ENCODE measurements around the gene IRF6. TPM values are rescaled to one million over a fixed set of nuclear protein-coding genes. Genes with fewer than 3 reads are reported as not detected.

IRF6 gene
- total RNA-seq, 1 donor = 0.94 TPM

DNA sequence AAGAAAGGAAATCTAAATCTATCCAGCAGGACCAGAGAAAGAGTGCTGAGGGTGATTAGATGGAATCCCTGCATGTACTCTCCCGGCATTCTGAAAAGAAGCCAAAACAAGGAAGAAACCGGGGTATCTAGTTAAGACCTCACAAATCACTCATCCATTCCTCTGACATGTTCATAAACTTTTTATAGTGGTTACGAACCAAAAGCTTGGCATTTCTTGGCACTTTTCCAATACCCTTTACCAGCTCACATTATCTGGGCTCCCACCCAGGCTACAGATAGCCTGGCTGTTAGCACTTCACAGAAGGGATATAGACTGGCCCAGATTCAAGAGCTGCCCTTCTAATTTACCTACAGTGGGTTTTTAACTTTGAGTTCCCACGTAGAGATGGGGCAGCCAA is 19.8 kb downstream of the IRF6 start:
- Histone ChIP-seq H3K4me1 (ENCODE audit: insufficient read depth, low read length) (peaks cover 20% of the 10 kb centered on the region), H3K4me3 (ENCODE audit: low read length) (no peak overlapping the region), H3K9me3 (ENCODE audit: low read depth, low read length) (no peaks in the 10 kb centered on the region), H3K27me3 (ENCODE audit: insufficient read depth, low read length) (no peaks in the 10 kb centered on the region)

DNA sequence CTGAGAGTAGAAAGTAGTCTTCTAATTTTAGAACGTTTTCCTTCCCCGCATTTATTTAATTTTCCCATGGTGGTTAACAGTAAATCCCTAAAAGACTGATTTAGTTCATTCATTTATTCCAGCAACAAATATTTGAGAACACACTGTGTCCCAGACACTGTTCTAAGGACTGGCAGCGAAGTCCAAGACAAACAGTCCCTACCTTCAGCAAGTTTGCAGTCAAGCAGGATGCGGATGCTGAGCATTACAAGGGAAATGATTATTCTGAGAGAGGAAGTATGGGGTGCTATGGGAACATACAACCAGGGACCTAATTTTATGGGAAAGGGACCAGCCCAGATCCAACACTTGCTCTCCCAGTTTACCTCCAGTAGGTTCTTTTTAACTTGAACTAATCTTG is 20.4 kb downstream of the IRF6 start:
- H3K27me3 ChIP-seq (ENCODE audit: insufficient read depth, low read length) = no peaks in the 10 kb centered on the region
- H3K4me1 ChIP-seq (ENCODE audit: insufficient read depth, low read length) = peaks cover 20% of the 10 kb centered on the region
- H3K9me3 ChIP-seq (ENCODE audit: low read depth, low read length) = no peaks in the 10 kb centered on the region
- H3K4me3 ChIP-seq (ENCODE audit: low read length) = no peak overlapping the region

DNA sequence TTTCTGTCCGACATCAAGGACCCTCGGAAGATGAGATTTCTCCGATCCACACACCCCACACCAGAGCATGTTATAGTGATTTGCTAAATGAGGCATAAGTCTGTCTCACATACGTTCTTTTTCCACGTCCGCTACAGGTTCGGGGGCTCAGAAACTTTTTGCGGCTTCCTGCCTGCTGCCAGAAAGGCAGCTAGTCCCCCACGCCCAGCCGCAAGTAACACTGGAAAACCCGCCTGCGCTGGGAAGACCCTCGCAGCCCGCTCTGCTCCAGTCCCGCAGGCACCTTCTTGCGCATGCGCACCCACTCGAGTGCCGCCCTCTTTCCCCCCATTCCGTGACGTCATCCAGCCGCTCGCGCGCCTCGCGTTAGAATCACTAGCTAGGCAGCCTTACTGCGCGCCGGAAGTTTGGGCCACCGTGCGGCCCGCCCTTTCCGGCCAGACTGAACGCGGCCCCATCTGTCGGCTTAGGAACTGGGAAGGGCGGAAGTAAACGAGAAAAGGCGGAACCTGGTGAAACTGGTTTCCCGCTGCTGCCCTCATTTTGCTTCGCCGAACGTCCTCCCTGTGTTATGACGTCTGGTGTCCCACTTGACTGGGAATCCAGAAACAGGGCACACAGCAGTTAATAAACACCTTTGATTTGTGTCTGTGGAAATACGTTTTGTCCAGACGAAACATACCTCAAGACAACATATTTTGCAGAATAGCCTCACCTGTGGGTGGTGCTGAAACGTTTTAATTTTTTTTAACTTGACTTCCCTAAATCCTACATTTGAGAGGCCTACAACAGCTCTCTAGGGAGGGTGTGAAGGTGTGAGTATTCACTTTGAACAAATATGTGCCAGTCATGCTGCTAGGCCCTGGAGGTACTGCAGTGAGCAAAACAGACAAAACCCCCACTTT is 21.4 kb downstream of the IRF6 start, which contains the start of gene C1orf74:
TSS of gene C1orf74 (minus strand) at position 295 of the 905 bp plus-strand sequence. CDS start 925 bp downstream, outside the sequence.
- H3K9me3 ChIP-seq (ENCODE audit: low read depth, low read length) = no peaks in the 10 kb centered on the region
- peaks cover 20% of the 10 kb centered on the region for H3K4me1 ChIP-seq (ENCODE audit: insufficient read depth, low read length)
- H3K4me3 ChIP-seq (ENCODE audit: low read length) = peak within 1 kb of the TSS; percentile 68
- no peaks in the 10 kb centered on the region for H3K27me3 ChIP-seq (ENCODE audit: insufficient read depth, low read length)

DNA sequence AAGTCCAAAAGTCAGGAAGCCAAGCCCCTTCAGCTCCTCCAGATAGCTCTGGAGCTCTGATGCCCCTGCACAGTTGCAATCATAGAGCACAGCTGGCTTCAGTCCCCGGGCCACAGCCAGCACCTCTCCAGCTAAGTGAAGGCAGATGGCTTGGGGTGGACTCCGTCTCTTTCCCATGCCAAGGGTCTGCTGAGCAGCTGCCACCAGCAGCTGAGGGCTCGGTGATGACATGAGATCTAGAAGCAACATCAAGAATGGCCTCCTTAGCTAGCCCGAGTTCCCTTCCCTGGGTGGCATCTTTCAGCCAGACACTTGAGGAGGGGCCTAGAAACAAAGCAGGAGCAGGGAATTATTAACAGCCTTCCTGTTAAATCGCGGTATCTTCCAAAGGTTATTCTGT is 22.6 kb downstream of the IRF6 start:
- no peak overlapping the region for H3K4me3 ChIP-seq (ENCODE audit: low read length)
- H3K9me3 ChIP-seq (ENCODE audit: low read depth, low read length) = no peaks in the 10 kb centered on the region
- H3K4me1 ChIP-seq (ENCODE audit: insufficient read depth, low read length) = peaks cover 20% of the 10 kb centered on the region
- no peaks in the 10 kb centered on the region for H3K27me3 ChIP-seq (ENCODE audit: insufficient read depth, low read length)

DNA sequence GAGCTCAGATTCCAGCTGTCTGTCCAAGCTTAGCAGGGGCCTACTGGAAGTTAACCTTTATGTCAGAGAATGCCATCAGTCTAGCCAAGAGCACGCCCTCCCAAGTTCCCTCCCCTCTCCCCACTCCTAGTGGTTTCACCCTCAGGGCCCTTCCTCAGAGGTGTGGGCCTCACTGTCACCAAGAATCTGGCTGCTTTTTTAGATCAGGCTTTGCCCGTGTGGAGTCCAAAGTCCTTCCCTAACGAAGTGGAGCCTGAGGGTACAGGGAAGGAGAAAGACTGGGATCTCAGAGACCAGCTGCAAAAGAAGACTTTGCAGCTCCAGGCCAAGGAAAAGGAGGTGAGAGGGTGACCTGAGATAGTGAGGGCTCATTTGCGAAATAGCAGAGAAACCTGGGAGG is 25.7 kb downstream of the IRF6 start:
- Histone ChIP-seq H3K9me3 (ENCODE audit: low read depth, low read length) (no peaks in the 10 kb centered on the region), H3K4me1 (ENCODE audit: insufficient read depth, low read length) (peaks cover 27% of the 10 kb centered on the region), H3K4me3 (ENCODE audit: low read length) (no peak overlapping the region), H3K27me3 (ENCODE audit: insufficient read depth, low read length) (no peaks in the 10 kb centered on the region)

DNA sequence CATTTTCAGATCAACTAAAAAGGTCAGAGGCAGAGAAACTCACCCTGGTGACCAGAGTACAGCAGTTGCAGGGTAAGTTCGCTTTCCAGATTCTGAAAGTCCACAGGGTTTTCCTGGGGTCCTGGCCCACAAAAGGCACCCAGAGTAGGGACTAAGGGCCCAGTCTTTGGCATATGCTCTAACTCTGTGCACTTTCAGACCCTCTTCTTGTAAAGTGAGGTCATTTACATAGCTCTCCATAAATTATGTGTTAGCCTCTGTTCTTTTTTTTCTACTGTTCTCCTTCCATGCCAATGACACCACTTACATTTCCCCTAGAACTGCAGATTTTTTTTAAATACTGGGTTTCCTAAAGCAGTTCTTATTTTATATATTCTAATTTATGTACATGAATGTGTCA is 27.8 kb downstream of the IRF6 start:
- H3K9me3 ChIP-seq (ENCODE audit: low read depth, low read length) = no peaks in the 10 kb centered on the region
- peaks cover 30% of the 10 kb centered on the region for H3K4me1 ChIP-seq (ENCODE audit: insufficient read depth, low read length)
- no peaks in the 10 kb centered on the region for H3K27me3 ChIP-seq (ENCODE audit: insufficient read depth, low read length)
- H3K4me3 ChIP-seq (ENCODE audit: low read length) = no peak overlapping the region

DNA sequence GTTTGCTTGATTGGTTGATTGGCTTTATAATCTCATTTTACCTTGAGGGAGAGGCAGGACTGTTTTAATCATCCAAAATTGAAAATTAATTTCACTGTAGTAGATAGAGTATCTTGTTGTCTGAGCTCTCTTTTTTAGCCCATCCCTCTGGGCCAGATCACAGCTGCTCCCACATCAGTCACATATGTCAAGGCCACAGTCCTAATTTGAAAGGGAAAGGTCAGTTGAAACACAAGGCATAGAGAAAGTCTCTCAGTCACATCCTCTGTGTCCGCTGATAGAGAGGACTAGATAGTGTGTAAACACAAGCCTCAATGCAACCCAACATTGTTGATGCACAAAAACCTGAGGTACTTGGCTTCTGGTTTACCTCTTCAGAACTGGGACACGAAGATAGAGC is 28.4 kb downstream of the IRF6 start:
- Histone ChIP-seq H3K27me3 (ENCODE audit: insufficient read depth, low read length) (no peaks in the 10 kb centered on the region), H3K4me1 (ENCODE audit: insufficient read depth, low read length) (peaks cover 33% of the 10 kb centered on the region), H3K9me3 (ENCODE audit: low read depth, low read length) (no peaks in the 10 kb centered on the region), H3K4me3 (ENCODE audit: low read length) (no peak overlapping the region)

DNA sequence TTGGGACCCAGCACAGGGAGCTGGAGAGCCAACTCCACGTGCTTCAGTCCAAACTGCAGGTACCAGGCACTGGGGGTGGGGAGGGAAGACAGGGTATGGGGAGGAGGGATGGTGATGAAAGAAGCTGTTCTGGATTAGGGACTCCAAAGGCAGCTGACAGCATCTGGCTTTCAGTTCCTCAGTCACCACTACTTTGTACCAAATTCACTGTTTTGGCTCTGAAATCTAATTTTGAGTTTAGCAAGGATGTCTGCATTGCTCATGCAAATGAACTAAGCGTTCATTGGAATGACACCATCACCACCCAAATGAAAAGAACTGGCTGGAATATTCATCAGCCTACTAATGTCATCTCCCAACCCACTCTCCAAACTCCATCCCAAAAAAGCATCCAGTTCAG is 30.3 kb downstream of the IRF6 start:
- Histone ChIP-seq H3K27me3 (ENCODE audit: insufficient read depth, low read length) (no peaks in the 10 kb centered on the region), H3K9me3 (ENCODE audit: low read depth, low read length) (no peaks in the 10 kb centered on the region), H3K4me1 (ENCODE audit: insufficient read depth, low read length) (peaks cover 53% of the 10 kb centered on the region), H3K4me3 (ENCODE audit: low read length) (no peak overlapping the region)

DNA sequence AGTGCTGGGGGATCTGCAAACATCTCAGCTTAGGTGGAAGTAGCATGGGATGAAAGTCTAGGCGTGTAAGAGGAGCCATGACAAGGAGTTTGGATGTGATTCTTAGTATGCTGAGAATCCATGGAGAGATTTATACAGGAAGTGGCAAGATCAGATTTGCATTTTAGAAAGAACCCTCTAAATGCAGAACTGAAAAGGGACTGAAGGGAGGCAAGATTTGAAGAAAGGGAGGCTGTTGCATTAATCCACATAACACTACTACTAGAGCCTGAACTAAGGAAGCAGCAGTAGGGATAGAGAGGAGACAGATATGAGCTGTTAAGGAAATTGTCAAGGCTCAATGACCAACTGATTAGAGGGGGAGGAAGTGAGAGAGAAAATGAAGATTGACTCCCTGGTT is 31.4 kb downstream of the IRF6 start:
- H3K4me1 ChIP-seq (ENCODE audit: insufficient read depth, low read length) = peaks cover 63% of the 10 kb centered on the region
- H3K4me3 ChIP-seq (ENCODE audit: low read length) = no peak overlapping the region
- no peaks in the 10 kb centered on the region for H3K9me3 ChIP-seq (ENCODE audit: low read depth, low read length)
- no peaks in the 10 kb centered on the region for H3K27me3 ChIP-seq (ENCODE audit: insufficient read depth, low read length)

DNA sequence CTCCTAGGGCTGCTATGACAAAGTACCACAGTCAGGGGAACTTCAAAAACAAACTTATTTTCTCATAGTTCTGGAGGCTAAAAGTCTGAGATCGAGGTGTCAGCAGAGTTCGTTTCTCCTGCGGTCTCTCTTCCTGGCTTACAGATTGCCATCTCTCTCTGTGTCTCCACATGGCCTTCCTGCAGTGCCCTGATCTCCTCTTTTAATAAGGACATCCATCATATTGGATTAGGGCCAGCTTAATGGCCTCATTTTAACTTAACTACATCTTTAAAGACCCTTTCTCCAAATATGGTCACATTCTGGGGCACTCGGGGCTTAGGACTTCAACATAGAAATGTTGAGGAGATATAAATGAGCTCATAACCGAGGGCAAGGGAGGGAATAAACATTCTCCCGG is 33.8 kb downstream of the IRF6 start:
- Histone ChIP-seq H3K4me3 (ENCODE audit: low read length) (no peak overlapping the region), H3K9me3 (ENCODE audit: low read depth, low read length) (no peaks in the 10 kb centered on the region), H3K4me1 (ENCODE audit: insufficient read depth, low read length) (peaks cover 86% of the 10 kb centered on the region), H3K27me3 (ENCODE audit: insufficient read depth, low read length) (no peaks in the 10 kb centered on the region)

DNA sequence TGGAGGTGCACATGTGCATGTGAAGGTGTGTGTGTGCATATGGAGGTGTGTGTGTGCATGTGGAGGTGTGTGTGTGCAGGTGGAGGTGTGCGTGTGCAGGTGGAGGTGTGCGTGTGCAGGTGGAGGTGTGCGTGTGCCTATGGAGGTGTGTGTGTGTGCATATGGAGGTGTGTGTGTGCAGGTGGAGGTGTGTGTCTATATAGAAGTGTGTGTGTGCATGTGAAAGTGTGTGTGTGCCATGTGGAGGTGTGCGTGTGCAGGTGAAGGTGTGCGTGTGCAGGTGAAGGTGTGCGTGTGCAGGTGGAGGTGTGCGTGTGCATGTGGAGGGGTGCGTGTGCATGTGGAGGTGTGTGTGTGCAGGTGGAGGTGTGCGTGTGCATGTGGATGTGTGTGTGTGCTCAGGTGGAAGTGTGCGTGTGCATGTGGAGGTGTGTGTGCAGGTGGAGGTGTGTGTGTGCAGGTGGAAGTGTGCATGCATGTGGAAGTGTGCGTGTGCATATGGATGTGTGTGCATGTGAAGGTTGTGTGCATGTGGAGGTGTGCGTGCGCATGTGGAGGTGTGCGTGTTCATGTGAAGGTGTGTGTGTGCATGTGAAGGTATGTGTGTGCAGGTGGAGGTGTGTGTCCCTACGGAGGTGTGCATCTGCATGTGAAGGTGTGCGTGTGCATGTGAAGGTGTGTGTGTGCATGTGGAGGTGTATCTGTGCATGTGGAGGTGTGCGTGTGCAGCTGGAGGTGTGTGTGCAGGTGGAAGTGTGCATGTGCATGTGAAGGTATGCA is 35.1 kb downstream of the IRF6 start:
- Histone ChIP-seq H3K9me3 (ENCODE audit: low read depth, low read length) (no peaks in the 10 kb centered on the region), H3K4me3 (ENCODE audit: low read length) (peak overlapping the region; percentile 81), H3K27me3 (ENCODE audit: insufficient read depth, low read length) (no peaks in the 10 kb centered on the region), H3K4me1 (ENCODE audit: insufficient read depth, low read length) (peaks cover 98% of the 10 kb centered on the region)

DNA sequence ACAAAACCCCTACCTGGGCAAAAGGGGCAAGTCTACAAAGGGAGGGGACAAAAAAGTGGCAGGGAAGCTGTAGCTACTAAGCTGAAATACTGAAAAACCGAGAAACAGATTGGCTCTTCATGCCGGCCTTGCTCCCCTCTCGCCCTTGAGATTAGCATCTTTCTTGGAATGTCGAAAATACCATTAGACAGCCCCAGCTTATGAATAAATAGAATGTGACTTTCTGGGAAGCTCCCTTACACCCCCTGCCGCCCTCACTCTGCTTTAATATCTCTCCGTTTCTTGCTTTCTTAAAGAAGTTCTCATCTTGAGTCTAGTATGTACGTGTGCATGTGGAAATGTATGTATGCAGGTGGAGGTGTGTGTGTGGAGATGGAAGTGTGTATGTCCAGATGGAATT is 36.0 kb downstream of the IRF6 start:
- Histone ChIP-seq H3K4me3 (ENCODE audit: low read length) (peak overlapping the region; percentile 81), H3K27me3 (ENCODE audit: insufficient read depth, low read length) (no peaks in the 10 kb centered on the region), H3K4me1 (ENCODE audit: insufficient read depth, low read length) (peaks cover 99% of the 10 kb centered on the region), H3K9me3 (ENCODE audit: low read depth, low read length) (no peaks in the 10 kb centered on the region)

DNA sequence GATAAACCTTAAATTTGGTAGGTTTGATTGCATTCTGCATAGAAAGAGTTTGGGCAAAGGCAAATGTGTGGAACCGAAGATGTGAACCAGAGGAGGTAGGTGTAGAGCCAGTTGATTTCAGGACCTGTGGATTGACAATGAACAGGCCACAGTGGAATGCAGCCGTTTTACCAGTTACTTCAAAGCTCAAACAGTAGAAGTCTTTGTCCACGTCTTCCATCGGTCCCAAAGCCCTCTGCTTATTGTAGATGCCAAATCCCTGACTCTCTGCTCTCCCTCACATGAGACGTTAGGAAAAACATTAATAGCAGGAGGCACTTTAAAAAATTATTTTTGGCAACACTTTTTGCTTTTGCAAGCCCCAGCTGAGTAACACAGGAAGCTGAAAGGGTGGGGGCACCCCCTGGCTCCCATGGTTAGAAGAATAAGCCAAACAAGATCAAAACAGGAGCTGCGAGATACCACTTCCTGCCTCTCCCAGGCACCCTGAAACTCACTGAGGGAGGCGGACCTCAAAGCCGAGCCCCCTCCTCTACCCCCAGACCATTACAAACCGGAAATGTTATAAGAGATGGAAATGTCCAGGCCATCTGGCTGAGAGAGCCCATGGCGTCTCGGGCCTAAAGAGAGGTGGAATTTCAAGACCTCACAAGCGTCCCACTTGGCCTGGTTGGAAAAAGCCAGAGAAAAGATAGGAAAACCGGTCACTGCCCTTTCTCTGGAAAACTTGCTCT is 36.6 kb downstream of the IRF6 start:
- Histone ChIP-seq H3K27me3 (ENCODE audit: insufficient read depth, low read length) (no peaks in the 10 kb centered on the region), H3K4me3 (ENCODE audit: low read length) (peak overlapping the region; percentile 81), H3K9me3 (ENCODE audit: low read depth, low read length) (no peaks in the 10 kb centered on the region), H3K4me1 (ENCODE audit: insufficient read depth, low read length) (peaks cover 99% of the 10 kb centered on the region)

DNA sequence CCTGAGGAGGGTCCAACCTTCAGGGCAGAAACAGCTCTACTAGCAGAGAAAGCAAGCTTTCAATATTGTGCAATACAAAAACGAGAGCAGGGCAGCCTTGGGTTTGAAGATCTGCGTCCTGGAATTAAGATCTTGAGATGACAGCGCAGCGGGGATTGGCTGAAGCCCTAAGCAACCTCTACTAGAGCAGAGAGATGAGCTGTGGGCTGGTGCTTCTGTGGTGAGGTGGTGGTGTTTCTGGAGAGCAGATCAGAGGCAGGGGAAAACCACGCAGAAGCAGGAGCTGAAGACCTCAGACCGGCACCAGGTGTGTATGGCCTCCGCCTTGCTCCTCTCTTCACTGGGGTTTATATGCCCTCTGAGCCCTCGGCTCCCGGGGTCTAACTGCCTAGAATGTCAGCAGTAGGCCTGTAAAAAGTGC is 37.6 kb downstream of the IRF6 start:
- Histone ChIP-seq H3K9me3 (ENCODE audit: low read depth, low read length) (no peaks in the 10 kb centered on the region), H3K4me3 (ENCODE audit: low read length) (peak overlapping the region; percentile 81), H3K4me1 (ENCODE audit: insufficient read depth, low read length) (peaks cover 90% of the 10 kb centered on the region), H3K27me3 (ENCODE audit: insufficient read depth, low read length) (no peaks in the 10 kb centered on the region)

DNA sequence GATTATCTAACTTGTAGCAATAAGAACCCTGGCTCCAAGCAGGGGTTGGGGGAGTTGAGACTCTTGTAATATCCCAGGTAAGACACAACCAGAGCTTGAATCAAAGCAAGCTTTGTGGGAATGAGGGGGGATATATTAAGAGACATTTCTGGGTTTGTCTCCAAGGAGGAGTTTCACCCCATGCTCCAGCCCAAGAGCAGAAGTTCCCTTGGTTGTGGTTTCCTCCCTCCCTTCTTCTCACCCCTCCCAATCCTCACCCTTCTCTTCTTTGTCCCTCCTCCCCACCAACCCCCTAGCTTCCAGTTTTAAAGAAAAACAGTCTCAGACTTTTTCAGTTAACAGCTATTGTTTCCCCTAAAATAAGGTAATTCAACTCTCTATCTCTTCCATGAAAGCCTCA is 38.2 kb downstream of the IRF6 start:
- no peaks in the 10 kb centered on the region for H3K27me3 ChIP-seq (ENCODE audit: insufficient read depth, low read length)
- H3K4me1 ChIP-seq (ENCODE audit: insufficient read depth, low read length) = peaks cover 90% of the 10 kb centered on the region
- no peaks in the 10 kb centered on the region for H3K9me3 ChIP-seq (ENCODE audit: low read depth, low read length)
- H3K4me3 ChIP-seq (ENCODE audit: low read length) = peak overlapping the region; percentile 81
